Right lobe of liver (tissue), 4 donors: ENCODE data around the gene LCN10.

Experiments
- CTCF ChIP-seq, 4 donors: fragments of 200-600 bp in 3 of 4; fragments of 450-650 bp in 1 of 4; IDR thresholded peaks; one replicate each; pipeline versions ENCODE4 v1.5.1 to v1.8.0; 2016 to 2022; ENCODE audit warnings: antibody characterized with exemption in 4 of 4, mild to moderate bottlenecking in 2 of 4
- POLR2A ChIP-seq: fragments of 450-650 bp; IDR thresholded peaks from one replicate; pipeline ENCODE4 v1.6.1; 2017; ENCODE audit warnings: antibody characterized with exemption, mild to moderate bottlenecking
- donor health status: DM: no; HTN: no; CAD: no.
- donor health status: DM: no; HTN: no; CAD: no.
- donor health status: DM: no; HTN: yes; CAD: no.

DNA sequence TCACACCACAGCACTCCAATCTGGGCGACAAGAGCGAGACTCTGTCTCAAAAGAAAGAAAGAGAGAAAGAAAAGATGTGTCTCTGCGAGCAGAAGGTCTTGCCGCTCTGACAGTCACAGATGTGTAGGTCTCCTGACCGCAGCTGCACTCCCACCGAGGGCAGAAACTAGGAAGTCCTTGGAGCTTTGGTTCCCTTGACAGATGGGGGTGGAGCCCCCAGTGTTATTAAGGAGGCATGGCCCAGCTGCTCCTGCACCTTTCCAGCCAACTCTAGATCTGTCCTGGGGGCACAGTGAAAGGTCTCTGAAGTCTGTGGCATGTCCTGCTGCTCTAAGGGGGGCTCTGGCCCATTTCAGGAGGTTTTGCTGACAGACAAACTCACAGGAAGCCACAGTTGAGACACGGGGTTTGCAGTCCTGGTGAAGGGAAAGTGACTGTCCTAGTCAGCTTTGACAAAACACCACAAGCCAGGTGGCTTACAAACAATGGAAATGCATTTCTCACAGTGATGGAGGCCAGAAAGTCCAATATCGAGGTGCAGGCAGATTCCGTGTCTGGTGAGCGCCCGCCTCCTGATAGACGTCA lies 39.4 kb downstream of the LCN10 start:
- TF ChIP-seq POLR2A: no peak
- no peak for TF ChIP-seq CTCF (IDR thresholded peaks at IDR 0.05)
